ENCODE results near the gene TRIO.

TRIO gene

DNA sequence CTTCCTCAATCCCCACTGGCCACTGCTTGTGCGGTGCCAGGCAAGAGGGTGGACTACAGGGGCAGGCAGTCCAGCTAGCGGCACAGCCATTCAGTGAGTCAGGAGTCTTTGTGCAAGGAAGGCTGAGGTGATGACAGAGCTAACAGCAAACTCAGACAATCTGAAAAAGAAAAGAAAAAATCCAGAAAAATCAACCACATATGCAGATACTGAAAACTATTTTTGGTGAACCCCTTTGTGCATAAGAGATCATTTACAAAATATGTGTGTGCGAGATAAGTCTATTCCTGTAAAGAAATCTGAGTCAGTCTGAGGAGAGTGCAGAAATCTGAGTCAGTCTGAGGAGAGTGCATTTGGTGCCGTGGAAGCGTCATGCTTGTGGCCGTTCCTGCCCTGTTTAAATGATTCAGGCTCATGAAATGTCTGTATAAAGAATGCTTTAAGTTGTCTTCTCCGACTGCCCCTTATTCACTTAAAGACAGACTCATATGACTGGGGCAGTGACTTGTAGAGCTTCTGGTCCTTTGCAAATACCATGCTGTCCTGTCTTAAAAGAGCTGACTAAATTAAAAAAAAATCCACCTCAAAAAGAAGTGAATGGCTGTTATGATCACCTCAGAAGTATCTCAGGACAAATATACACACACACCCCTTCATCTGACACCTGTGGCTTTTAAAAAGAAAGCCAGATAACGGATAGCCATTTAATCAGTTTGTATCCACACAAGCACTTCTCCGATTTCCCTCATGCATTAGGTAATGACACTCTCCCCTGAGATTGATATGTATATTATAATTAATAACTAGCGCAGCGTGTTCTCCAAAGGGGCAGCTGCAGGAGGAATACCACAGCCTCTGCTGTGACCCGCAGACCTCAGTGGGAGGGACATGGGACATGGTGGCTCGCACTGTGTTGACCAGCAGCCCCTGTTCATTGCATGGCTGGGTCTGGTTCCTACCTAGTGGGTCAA, 47.3 kb downstream of the TRIO start (continued):
- TF ChIP-seq ZNF596 (tag by site-specific recombination; IDR thresholded peaks at IDR 0.05) (no peak), ZNF433 (tag by site-specific recombination; IDR thresholded peaks at IDR 0.05; ENCODE audit: low read depth) (no peak), BCL11B (tag by site-specific recombination; IDR thresholded peaks at IDR 0.05; ENCODE audit: low read depth) (no peak), PATZ1 (tag by site-specific recombination; IDR thresholded peaks at IDR 0.05) (0 out of 2 replicates have a peak, but pooled peaks have one; percentile 11), ZFP3 (tag by site-specific recombination; IDR thresholded peaks at IDR 0.05; ENCODE audit: low read depth) (no peak), HOXC10 (CRISPR knock-in tag; IDR thresholded peaks at IDR 0.05) (no peak), ZNF16 (tag by site-specific recombination; IDR thresholded peaks at IDR 0.05; ENCODE audit: low read depth) (no peak), ZNF501 (tag by site-specific recombination; IDR thresholded peaks at IDR 0.05) (peak; percentile 4; the same call in 1 of the 2 replicates), ZNF112 (tag by site-specific recombination; IDR thresholded peaks at IDR 0.05) (no peak), TCF7L2 (IDR thresholded peaks at IDR 0.05; ENCODE audit: borderline replicate concordance, low read depth, low read length) (no peak), ZNF549 (tag by site-specific recombination; IDR thresholded peaks at IDR 0.05) (no peak), ZNF514 (tag by site-specific recombination; IDR thresholded peaks at IDR 0.05) (no peak), ZNF776 (tag by site-specific recombination; IDR thresholded peaks at IDR 0.05; ENCODE audit: borderline replicate concordance) (no peak), ZNF341 (tag by site-specific recombination; IDR thresholded peaks at IDR 0.05; ENCODE audit: low read depth) (peak; percentile 91), ZNF423 (tag by site-specific recombination; IDR thresholded peaks at IDR 0.05) (no peak), ZNF791 (tag by site-specific recombination; IDR thresholded peaks at IDR 0.05) (no peak), GFI1B (tag by site-specific recombination; IDR thresholded peaks at IDR 0.05) (peak; percentile 13; the same call in 1 of the 2 replicates), ZFP37 (tag by site-specific recombination; IDR thresholded peaks at IDR 0.05) (peak; percentile 44; the same call in 1 of the 2 replicates), ZNF37A (tag by site-specific recombination; IDR thresholded peaks at IDR 0.05) (no peak), ZNF266 (tag by site-specific recombination; IDR thresholded peaks at IDR 0.05; ENCODE audit: low read depth) (no peak), ZNF670 (tag by site-specific recombination; IDR thresholded peaks at IDR 0.05; ENCODE audit: low read depth) (no peak), ZNF114 (tag by site-specific recombination; IDR thresholded peaks at IDR 0.05) (no peak), SCRT1 (tag by site-specific recombination; IDR thresholded peaks at IDR 0.05; ENCODE audit: borderline replicate concordance) (peak; percentile 89)
- TF ChIP-seq, protein P1, sequence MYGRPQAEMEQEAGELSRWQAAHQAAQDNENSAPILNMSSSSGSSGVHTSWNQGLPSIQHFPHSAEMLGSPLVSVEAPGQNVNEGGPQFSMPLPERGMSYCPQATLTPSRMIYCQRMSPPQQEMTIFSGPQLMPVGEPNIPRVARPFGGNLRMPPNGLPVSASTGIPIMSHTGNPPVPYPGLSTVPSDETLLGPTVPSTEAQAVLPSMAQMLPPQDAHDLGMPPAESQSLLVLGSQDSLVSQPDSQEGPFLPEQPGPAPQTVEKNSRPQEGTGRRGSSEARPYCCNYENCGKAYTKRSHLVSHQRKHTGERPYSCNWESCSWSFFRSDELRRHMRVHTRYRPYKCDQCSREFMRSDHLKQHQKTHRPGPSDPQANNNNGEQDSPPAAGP (tag by site-specific recombination; IDR thresholded peaks at IDR 0.05), result peak; percentile 49

GRCh38 chr5:14191325-14191724, 48.2 kb downstream of the TRIO start:
- no peak overlapping the region for H3K4me3 ChIP-seq (ENCODE audit: low read depth, low read length)
- POLR2A ChIA-PET, result interaction anchor here (0.7 kb wide), 1 partner anchor 48 kb away, joined by 3 read pairs; no protein-coding TSS in a partner anchor
- CTCF ChIA-PET, result interaction anchor here (0.6 to 1.7 kb wide), 3 partner anchors 78 to 167 kb away, joined by 3 to 5 read pairs (median 3); no protein-coding TSS in a partner anchor
- no peaks in the 10 kb centered on the region for H3K9me3 ChIP-seq (ENCODE audit: control insufficient read depth, insufficient read depth, low read depth, low read length)
- H3K36me3 ChIP-seq (ENCODE audit: control insufficient read depth in 2 of 2, insufficient read depth in 1 of 2, low read length in 2 of 2), result no peaks in the 10 kb centered on the region
- peaks cover 66% of the 10 kb centered on the region for H3K4me1 ChIP-seq (ENCODE audit: control insufficient read depth, insufficient read depth, low read length)
- no peak overlapping the region for H3K27ac ChIP-seq (ENCODE audit: extremely low read depth, low read depth, low read length)
- TF ChIP-seq ZNF362 (tag by site-specific recombination; IDR thresholded peaks at IDR 0.05) (peak; percentile 84), PRDM4 (tag by site-specific recombination; IDR thresholded peaks at IDR 0.05) (no peak)
